Ecto neural progenitor cell (in vitro differentiated cells): ENCODE results near the gene CDKAL1.
"Not testable (repeated sequence)": the region's sequence is repeated elsewhere in the genome, so short reads cannot be mapped to it uniquely, and the experiment has no call there.

Experiments used
- DNase-seq: peaks from one replicate; pipeline ENCODE4 v3.0.0-alpha.2; 2018; ENCODE audit warnings: low spot score

Gene CDKAL1

GRCh38 chr6:21079468-21080048 is 545.3 kb downstream of the CDKAL1 start:
- no peak for DNase-seq

- no peak for DNase-seq
These were observed 546.0 kb downstream of the CDKAL1 start for GRCh38 chr6:21080221-21080620.

GRCh38 chr6:21082091-21082490 is 547.8 kb downstream of the CDKAL1 start:
- no peak for DNase-seq

GRCh38 chr6:21083708-21084107 is 549.5 kb downstream of the CDKAL1 start:
- DNase-seq: no peak

GRCh38 chr6:21084656-21085055 is 550.4 kb downstream of the CDKAL1 start:
- no peak for DNase-seq

- DNase-seq: no peak
These were observed 551.0 kb downstream of the CDKAL1 start for GRCh38 chr6:21085211-21085610.

GRCh38 chr6:21085643-21086042 is 551.4 kb downstream of the CDKAL1 start:
- DNase-seq: no peak

- no peak for DNase-seq
These were observed 552.9 kb downstream of the CDKAL1 start for GRCh38 chr6:21087188-21087587.

- DNase-seq: no peak
These were observed 557.2 kb downstream of the CDKAL1 start for GRCh38 chr6:21091411-21091810.

- DNase-seq: not testable (repeated sequence)
These were observed 558.0 kb downstream of the CDKAL1 start for GRCh38 chr6:21092231-21092772.

- DNase-seq: no peak
These were observed 561.2 kb downstream of the CDKAL1 start for GRCh38 chr6:21095462-21095861.

GRCh38 chr6:21098134-21098533 is 563.9 kb downstream of the CDKAL1 start:
- DNase-seq: no peak

GRCh38 chr6:21098744-21099143 is 564.5 kb downstream of the CDKAL1 start:
- no peak for DNase-seq

- DNase-seq: no peak
These were observed 565.4 kb downstream of the CDKAL1 start for GRCh38 chr6:21099338-21100314.

- no peak for DNase-seq
These were observed 566.7 kb downstream of the CDKAL1 start for GRCh38 chr6:21100991-21101390.

GRCh38 chr6:21101694-21102093 is 567.4 kb downstream of the CDKAL1 start:
- DNase-seq: no peak

GRCh38 chr6:21102201-21102600 is 567.9 kb downstream of the CDKAL1 start:
- no peak for DNase-seq

GRCh38 chr6:21102624-21103023 is 568.4 kb downstream of the CDKAL1 start:
- no peak for DNase-seq

GRCh38 chr6:21103626-21104224 is 569.5 kb downstream of the CDKAL1 start:
- no peak for DNase-seq

- DNase-seq: no peak
These were observed 570.0 kb downstream of the CDKAL1 start for GRCh38 chr6:21104288-21104687.

- no peak for DNase-seq
These were observed 573.5 kb downstream of the CDKAL1 start for GRCh38 chr6:21107796-21108195.

GRCh38 chr6:21109391-21110178 is 575.3 kb downstream of the CDKAL1 start:
- no peak for DNase-seq
